ENCODE measurements around the gene PDIA6.

DNA sequence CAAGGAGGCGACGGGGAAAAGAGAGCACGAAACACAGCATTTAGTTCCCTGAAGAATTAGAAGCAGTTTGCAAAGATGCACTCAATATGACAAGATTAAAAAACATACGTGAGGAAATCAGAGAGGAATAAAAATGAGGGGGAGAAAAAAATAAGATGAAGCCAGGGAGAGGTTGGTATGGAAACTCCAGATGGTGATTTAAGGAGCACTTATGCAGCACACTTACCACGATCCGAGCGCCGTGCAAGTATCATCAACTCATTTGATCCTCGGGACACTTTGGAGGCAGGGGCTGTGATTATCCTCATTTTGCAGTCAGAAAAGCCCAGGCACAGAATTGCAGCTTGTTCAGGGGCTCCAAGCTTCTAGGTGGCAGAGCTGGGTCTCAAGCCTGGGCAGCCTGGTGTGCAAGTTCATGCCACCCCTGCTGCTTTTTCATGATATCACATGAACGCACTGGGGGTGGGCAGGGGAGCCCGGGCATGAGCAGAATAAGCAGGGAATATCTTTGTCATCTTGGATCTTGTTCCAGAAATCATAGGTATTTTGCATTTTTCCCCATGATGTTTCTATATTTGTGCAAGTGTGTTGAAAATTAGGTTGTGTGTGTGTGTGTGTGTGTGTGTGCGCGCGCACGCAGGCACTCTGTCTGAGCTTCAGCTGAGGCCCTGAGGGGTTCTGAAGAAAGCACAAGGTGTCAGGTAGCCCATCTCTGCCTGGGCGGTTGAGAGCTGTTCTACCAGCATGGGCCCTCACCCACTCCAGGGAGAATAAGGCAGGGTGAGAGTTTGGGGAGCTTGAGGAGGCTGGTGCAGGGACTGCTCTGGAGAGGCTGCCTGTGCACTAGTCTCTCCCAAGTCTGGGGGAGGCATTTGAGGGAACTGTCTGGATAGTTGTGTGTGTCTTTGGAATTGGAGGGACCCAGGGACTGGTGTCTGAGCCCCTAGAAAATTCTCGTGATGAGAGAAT, 25.0 kb upstream of the PDIA6 start:
- TF ChIP-seq POLR2AphosphoS5 (IDR thresholded peaks at IDR 0.05; ENCODE audit: low read depth, low read length), result no peak
- TF ChIP-seq TAF1 (IDR thresholded peaks at IDR 0.05; ENCODE audit: borderline replicate concordance, insufficient read depth, low read length), result no peak
- TF ChIP-seq, protein P1, sequence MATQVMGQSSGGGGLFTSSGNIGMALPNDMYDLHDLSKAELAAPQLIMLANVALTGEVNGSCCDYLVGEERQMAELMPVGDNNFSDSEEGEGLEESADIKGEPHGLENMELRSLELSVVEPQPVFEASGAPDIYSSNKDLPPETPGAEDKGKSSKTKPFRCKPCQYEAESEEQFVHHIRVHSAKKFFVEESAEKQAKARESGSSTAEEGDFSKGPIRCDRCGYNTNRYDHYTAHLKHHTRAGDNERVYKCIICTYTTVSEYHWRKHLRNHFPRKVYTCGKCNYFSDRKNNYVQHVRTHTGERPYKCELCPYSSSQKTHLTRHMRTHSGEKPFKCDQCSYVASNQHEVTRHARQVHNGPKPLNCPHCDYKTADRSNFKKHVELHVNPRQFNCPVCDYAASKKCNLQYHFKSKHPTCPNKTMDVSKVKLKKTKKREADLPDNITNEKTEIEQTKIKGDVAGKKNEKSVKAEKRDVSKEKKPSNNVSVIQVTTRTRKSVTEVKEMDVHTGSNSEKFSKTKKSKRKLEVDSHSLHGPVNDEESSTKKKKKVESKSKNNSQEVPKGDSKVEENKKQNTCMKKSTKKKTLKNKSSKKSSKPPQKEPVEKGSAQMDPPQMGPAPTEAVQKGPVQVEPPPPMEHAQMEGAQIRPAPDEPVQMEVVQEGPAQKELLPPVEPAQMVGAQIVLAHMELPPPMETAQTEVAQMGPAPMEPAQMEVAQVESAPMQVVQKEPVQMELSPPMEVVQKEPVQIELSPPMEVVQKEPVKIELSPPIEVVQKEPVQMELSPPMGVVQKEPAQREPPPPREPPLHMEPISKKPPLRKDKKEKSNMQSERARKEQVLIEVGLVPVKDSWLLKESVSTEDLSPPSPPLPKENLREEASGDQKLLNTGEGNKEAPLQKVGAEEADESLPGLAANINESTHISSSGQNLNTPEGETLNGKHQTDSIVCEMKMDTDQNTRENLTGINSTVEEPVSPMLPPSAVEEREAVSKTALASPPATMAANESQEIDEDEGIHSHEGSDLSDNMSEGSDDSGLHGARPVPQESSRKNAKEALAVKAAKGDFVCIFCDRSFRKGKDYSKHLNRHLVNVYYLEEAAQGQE (IDR thresholded peaks at IDR 0.05; ENCODE audit: insufficient read depth in 1 of 2, low read depth in 2 of 2, low read length in 2 of 2), result no peak
- no peak for TF ChIP-seq SIN3A (IDR thresholded peaks at IDR 0.05; ENCODE audit: borderline replicate concordance, insufficient read depth, low read length)

All from PFSK-1 (cell line).